Stimulated activated CD8-positive, alpha-beta memory T cell treated with anti-CD3 and anti-CD28 coated beads, Interleukin-12 subunit alpha, Interleukin-12 subunit beta, amount 100 ng/mL, for 1 hour (primary cell): ENCODE data around the gene NEMP2.
"Not testable (repeated sequence)": the region's sequence is repeated elsewhere in the genome, so short reads cannot be mapped to it uniquely, and the experiment has no call there.

Experiments used
- DNase-seq: peaks from one replicate; pipeline ENCODE4 v3.0.0-alpha.2; 2020; ENCODE audit warnings: low read depth

Gene NEMP2

DNA sequence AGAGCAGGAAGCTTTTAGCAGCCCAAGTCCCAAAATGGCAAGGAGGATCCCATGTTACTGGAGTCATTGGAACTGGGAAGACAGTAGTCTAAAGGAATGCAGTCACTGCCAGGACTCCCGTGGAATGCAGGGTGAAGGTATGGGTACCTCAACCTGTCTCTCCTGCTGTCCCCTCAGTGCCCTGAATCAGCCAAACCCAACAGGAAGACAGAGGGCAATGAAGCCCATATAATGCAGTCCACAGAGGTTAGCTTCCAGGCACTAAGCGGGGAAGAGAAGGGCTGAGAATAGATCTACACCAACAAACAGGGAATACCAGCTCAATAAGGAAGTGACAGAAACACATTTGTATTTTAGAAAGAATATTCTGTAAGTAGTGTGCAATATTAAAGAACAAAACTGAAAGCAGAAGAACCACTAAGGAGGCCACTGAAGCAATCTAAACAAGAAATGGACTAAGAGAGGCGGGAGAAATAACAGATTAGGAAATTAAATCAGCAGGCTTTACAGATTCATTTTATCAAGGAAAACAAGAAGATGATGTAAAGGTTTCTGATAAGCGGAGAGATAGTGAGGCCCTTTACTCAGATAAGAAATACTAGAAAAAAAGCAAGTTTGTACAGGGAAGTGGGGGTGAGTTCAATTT lies 8.3 kb downstream of the NEMP2 start:
- DNase-seq = no peak

DNA sequence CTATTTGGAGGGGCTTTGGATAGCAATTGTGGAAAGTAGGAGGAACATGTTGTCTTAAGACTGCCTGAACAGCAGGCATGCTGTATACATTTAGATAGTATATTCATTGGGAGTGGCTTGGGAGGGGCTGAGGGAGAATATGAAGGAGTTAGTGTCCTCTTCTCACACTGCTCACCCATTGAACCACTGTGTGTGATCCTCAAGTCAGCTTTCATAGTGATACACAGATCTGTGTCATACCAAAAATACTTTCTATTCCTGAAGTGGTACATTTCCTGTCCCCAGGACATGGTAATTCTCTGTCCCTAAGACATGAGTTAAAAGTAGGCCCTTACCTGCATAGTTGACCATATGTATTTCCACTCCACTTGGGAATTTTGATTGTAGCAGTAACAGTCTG lies 9.6 kb downstream of the NEMP2 start:
- no peak for DNase-seq

DNA sequence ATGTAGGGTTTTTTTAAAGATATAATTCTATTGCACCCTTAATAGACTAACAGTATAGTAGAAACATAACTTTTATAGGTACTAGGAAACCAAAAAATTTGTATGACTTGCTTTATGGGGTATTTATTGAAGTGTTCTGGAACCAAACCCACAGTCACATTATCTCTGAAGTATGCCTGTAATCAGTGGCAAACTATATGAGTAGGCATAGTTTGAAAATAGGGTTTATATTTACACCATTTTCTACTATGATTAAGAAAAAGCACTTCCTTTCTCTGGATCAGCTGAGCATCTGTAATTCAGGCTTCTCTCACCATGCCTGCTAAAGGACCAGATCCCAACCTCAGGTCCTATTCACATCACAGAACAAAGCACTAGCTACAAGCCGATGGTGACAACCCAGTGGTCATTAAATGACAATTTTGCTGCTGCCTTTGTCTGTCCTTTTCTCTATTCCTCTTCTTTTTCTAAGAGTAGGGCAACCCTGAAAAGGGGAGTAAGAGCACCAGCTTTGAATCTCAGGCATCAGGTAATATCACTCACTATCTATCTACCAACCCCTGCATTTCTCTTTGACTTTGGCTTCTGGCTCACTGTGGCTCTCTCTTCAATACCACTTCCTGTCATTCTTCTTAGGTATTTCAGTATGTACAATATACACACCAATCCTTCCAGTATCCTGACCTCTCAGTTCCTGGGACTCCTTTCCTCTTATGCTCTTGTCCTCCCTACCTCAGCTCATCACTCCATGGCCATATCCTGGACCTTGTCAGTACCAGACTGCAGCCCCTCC lies 14.4 kb downstream of the NEMP2 start:
- DNase-seq = no peak

DNA sequence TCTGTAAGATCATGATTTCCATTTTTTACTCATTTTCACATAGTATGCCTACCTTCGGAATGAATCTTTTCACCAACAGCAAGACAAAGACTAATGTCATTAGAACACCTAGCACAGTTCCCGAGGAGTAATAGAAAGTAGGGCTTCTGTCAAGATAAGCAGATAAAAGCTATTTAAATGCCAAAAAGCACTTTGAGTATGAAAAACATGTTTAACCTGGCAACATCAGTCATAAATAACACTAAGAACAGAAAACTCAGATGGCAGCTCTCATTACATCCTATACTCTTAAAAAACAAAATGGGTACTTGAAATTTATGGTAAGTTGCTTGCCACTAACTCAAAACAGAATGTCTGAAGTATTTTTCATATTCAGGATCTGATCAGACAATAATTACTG lies 17.1 kb downstream of the NEMP2 start:
- DNase-seq = no peak

DNA sequence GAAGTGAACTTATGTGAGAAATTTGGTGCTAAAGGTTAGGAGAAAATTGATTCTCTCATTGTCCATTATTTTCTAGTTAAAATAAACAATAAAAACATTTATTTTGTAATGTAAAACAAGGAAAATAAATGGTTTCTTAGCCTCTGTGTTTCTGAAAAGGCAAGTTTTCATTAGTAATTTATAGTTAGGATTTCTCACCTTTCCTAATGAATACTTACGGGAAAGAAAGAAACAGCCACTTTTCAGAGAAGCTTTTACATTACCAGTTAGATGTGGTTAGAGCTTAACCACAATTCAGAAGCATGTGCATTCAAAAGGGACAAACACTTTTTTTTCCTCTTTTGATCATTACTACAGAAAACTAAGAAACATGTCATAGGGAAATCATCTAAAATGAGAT lies 18.8 kb downstream of the NEMP2 start:
- DNase-seq = no peak

DNA sequence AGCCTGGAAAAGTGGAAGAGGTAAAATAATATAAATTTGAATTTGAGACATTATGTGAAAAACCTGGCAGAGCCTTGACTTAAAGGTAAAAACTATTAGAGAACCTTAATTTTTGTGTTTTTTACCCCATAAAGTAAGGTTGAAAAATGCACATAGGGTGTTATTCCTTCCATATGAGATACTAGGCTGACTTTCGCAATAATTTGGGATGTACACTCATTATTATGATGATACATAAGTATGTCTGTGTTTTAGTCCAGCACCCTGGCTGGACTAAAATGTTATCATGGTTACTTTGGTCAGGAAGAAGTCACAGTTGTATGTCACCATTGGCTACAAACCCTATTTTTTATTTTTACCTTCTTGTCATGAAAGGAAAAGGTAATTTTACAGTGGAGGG lies 19.8 kb downstream of the NEMP2 start:
- no peak for DNase-seq

DNA sequence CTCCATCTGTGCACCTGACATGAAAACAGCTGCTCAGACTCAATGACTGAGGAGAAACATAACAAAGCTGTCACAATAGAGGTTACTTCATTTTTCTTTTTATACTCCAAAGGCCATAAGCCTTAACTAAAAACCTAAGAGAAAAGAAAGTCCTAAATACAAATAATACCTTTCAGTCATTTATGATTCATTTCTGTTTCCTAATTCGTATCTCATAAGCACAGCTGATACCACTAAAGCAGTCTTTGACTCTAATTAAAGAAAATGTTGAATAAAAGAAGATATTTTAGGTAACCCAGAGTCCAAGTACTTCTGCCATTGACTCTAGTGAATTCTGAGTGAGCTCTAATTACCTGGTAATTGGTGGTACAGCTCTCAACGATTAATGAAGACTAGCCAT lies 20.6 kb downstream of the NEMP2 start:
- no peak for DNase-seq

DNA sequence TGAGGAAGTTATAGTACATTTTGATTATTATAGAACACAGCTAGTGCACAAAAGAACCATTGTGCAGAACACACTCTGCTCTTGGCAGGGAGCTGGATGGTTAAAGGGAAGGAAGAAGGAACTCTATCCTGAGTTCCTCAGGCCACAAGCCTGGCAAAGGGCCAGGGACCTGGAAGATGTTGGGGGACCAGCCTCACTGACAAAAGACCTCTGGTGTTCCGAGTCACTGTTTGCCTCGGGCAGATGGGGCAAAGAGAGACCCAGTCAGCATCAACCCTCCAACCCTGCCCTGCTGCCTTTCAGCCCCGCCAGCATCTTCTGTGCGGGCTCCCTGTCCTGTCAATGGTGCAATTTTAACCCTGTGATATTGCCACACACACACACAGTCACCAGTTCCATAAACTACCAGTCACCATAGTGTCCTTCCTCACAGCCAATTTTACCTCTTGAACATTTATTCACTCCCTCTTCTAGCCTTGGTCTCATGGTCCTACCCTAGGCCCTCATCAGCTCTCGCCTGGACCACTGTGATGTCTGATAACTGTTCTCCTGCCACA lies 21.9 kb downstream of the NEMP2 start:
- no peak for DNase-seq

DNA sequence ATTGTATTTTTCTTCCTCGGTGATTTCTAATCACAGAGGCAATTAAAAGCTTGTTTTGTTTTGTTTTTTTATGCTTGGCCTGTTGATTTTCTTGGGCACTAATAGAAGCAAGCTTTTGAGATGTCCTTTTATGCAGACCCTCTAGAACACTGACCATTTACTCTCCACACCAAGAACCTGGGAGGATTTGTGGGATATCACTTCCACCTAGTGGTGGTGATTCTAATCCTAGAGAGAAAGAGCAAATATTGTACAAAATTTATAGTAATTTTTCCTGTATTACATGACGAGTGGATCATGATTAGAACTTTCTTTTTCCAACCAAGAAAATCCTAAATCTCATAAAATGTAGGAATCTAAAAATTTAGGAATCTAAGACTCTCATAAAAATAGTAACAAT lies 23.4 kb downstream of the NEMP2 start:
- DNase-seq = no peak

DNA sequence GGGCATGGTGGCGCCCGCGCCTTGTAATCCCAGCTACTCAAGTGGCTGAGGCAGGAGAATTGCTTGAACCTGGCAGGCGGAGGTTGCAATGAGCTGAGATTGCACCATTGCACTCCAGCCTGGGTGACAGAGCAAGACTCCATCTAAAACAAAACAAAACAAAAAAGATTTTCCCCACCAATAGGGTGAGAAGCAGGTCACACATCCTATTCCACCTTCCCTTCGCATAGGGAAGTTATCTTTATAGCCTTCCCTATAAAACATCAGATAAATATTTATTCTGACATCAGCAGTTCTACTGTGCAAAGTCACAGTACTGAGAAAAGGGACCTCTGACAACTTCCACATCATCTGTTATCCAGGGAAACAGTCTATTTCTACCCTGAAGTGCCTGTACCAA lies 24.6 kb downstream of the NEMP2 start:
- not testable (repeated sequence) for DNase-seq

DNA sequence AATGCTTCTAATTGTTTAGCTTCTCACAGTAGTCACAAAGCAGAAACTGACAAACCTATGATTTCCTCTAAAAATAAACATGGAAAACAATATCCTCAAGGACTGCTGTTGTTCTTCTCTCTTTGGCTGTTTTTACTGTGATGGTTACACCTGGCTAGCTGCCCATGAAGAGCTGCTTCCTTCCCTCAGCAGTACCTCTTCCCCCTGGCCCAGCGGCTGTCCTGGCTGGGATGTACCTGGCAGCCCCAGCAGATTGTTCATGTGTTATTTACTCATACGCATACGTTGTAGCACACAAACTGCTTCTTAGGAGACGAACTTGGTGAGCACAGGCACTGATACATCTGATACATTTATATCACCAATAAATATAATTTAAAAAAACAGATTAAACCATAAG lies 27.4 kb downstream of the NEMP2 start:
- DNase-seq = no peak

DNA sequence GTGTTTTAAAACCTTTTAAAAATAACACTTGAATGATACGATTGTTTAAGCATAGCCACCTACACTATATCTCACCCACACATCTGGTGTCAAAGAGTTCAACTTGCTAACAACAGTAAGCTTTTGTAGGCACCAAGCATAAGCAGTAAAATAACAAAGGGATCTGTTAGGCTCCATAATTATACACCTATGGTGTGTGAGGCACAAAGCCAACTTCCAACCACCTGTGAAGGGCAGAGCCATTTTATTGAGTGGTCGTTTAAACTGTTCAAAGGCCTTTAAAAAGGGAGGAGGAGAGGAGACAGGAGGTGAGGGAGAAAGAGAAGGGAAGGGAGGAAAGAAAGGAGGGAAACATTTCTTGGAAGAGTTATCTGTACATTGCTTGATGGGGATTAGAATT lies 27.9 kb downstream of the NEMP2 start:
- DNase-seq = no peak

DNA sequence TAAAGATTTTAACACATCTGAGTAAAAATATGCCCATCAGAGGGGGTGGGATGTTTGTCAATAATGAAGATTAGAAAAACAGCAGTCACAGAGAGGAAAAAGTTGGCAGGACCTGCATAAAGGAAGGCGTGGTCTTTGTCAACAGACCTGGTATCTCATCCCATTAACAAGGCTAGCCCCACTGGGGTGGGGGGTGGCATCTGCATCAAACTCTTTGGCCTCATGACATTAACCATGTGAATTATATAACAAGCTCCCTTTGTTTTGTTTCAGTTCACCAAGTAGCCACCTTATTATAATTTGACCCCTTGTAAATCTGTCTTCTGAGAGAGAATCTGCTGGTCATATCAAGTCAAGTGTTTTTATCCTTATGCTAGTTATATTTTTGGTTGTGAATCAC lies 28.8 kb downstream of the NEMP2 start:
- no peak for DNase-seq

DNA sequence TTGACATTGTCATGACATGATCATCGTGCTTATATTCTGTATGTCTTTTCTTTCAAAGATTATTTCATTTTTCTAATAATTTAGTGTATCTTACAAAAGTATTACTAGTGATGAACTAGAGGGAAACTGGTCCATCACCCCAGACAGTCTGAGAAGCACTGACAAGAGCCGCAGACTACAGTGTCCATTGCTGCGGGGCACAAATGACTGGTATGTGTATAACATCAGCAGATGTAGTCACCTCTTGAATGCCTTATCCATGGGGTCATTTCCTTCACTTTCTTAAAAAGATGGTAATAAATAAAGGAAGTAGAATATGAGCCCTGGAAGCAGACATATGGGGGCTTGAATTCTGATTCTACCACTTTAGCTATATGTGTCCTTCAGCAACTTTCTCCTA lies 29.6 kb downstream of the NEMP2 start:
- no peak for DNase-seq

DNA sequence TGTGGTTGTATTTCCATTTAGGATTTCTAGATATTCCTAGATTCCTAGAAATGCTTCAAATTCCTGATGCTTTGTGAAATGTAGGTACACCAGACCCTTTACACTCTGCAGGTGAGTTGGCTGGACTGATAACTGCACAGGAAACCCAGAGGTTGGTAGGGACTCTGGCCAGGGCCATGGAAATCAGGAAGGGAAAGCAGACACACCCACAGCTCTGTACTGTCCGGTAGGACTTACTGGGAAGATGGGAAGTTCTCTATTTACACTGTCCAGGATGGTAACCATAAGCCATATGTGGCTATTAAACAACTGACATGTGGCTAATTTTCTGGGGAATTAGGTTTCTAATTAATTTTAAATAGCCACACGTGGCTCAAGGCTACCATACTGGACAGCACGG lies 31.4 kb downstream of the NEMP2 start:
- no peak for DNase-seq

DNA sequence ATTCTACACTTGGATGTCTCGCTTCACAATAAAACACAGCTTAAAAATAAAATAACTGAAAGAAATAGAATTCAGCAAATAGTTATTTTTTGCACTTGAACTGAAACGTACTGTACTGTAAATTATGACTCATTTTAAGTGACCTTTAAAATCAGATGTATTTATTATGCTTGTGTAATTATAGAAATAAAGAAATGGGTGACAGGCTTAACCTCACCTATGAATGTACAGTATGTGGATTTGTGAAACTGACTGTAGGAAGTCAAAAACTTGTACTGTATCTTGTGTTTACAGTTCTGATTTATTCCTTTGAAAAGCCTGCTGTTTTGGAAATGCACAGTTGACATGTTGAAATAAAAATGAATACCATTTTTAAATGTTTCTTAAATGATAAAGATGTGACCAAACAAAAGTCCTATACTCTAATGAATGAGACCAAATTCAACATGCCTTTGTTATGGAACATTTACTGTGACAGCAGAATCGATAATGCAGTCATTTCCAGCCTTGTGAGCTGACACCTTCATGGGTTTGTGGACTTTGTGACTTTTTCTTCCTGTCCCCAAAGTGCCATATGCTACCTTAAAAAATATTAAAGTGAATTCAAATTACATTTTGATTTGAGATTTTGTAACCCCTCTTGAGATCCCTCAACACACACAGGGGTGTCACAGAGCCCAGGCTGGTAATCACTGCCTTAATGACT lies 32.7 kb downstream of the NEMP2 start:
- DNase-seq = no peak

DNA sequence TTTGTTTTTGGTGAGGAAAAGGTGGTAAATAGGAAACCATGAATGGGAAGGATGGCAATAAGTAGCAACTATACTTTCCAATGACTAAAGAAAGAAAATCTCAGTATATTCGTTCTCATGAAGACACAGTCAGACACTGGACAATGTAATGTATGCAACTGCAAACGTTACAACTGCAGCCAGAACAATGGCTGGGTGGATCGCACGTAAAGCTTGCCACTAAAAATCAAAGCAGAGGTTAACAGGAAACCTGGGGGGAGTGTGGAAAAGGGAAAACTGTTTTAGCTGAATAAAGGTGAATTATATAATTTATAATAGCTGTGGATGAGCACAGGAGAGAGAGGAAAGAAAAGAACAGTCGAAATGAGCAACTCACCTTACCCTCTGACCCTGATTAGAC lies 33.3 kb downstream of the NEMP2 start:
- DNase-seq = no peak

DNA sequence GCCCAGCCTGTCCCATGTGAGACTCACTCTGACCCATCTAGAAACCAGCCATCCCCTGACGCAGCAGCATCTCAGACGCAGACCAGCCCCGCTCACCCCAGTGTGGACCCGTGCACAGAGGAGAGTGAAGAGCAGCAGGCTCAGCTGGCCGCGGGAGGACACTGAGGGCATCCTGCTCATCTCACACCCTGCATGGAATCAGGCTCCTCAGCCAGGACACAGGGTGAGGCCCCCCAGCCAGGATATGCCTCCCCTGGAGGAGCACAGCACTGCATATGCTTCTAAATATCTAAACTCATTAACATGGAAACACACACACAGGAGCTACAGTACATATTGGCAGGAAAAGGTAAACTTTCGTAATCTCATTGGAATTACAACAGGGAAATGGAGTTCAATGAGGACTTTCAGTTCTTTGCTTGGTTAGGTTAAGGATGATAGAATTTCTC lies 34.4 kb downstream of the NEMP2 start:
- DNase-seq = no peak

DNA sequence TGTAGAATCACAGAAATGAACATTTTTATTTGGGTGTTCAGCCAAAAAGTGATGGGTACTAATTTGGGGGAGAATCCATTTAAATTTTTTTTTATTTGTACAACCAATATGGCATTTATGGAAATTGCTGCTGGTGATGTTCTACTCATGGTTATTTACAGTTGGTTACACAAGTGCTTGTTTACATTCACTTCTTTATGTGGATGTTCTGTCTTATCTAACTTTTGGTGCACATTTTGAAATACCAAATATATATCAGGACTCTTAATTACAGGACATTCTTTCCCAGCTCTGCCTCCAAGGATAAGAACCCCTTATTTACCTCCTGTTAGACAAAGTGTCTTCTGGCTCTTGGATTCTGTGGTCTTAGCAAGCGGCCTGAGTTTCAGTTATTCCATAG lies 35.2 kb downstream of the NEMP2 start:
- no peak for DNase-seq

DNA sequence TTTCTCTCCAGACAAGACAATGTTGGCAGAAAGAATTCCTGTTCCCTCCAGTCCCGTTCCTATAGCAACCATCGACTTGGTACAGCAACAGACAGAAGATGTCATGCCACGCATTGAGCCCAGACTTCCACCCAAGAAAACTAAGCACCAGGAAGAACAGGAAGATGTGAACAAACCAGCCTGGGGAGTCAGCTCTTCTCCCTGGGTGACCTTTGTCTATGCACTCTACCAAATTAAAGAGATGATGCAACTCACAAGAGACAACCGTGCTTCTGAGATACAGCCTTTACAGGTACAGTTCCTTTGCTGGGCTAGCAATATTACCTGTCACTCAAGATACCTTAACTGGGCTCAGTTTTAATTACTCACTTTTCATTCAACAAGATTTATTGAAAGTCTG lies 37.1 kb downstream of the NEMP2 start:
- DNase-seq = no peak

DNA sequence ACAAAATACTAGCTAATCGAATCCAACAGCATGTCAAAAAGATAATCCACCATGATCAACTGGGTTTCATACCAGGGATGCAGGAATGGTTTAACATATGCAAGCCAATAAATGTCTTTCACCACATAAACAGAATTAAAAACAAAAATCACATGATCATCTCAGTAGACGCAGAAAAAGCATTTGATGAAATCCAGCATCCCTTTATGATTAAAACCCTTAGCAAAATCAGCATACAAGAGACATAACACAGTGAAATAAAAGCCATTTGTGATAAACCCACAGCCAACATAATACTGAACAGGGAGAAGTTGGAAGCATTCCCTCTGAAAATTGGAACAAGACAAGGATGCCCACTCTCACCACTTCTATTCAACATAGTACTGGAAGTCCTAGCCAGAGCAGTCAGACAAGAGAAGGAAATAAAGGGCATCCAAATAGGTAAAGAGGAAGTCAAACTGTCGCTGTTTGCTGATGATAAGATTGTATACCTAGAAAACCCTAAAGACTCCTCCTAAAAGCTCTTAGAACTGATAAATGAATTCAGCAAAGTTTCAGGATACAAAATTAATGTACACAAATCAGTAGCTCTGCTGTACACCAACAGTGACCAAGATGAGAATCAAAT lies 39.8 kb downstream of the NEMP2 start:
- not testable (repeated sequence) for DNase-seq

DNA sequence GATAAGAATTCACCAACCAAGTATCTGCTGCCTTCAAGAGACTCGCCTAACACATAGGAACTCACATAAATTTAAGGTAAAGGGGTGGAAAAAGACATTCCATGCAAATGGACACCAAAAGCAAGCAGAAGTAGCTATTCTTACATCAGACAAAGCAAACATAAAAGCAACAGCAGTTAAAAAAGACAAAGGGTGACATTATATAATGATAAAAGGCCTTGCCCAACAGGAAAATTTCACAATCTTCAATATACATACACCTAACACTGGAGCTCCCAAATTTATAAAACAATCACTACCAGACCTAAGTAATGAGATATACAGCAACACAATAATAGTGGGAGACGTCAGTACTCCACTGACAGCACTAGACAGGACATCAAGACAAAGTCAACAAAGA lies 41.4 kb downstream of the NEMP2 start:
- DNase-seq = no peak

DNA sequence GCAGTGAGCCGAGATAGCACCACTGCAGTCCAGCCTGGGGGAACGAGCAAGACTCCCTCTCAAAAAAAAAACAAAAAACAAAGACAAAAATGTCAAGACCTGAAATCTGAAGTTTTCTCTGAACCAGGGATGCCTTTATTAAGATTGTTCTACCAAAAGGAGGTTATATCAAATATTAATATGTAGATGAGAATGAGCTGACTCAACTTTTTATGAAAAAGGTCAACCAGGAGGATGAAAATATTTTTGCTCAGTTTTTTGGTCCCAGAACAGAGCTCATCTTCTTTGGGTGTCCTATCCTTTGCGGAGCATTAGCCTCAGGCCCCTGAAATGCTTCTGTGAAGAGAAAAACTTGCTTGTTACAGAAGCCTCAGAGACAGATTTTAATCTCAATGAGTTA lies 44.0 kb downstream of the NEMP2 start:
- no peak for DNase-seq
